ENCODE measurements around the gene CNTFR.

- TF ChIP-seq POLR2A (IDR thresholded peaks at IDR 0.05): no peak
- TF ChIP-seq CTCF (IDR thresholded peaks at IDR 0.05): no peak
- TF ChIP-seq EP300 (IDR thresholded peaks at IDR 0.05): no peak
These were observed 17.8 kb upstream of the CNTFR start for GRCh38 chr9:34607331-34607730.
